ENCODE measurements around the gene AGPAT1.
A peak's percentile ranks its signal among the peaks of the same experiment; 100 is the strongest.
"Not testable (repeated sequence)": the region's sequence is repeated elsewhere in the genome, so short reads cannot be mapped to it uniquely, and the experiment has no call there.

Gene AGPAT1, protein sequence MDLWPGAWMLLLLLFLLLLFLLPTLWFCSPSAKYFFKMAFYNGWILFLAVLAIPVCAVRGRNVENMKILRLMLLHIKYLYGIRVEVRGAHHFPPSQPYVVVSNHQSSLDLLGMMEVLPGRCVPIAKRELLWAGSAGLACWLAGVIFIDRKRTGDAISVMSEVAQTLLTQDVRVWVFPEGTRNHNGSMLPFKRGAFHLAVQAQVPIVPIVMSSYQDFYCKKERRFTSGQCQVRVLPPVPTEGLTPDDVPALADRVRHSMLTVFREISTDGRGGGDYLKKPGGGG

DNA sequence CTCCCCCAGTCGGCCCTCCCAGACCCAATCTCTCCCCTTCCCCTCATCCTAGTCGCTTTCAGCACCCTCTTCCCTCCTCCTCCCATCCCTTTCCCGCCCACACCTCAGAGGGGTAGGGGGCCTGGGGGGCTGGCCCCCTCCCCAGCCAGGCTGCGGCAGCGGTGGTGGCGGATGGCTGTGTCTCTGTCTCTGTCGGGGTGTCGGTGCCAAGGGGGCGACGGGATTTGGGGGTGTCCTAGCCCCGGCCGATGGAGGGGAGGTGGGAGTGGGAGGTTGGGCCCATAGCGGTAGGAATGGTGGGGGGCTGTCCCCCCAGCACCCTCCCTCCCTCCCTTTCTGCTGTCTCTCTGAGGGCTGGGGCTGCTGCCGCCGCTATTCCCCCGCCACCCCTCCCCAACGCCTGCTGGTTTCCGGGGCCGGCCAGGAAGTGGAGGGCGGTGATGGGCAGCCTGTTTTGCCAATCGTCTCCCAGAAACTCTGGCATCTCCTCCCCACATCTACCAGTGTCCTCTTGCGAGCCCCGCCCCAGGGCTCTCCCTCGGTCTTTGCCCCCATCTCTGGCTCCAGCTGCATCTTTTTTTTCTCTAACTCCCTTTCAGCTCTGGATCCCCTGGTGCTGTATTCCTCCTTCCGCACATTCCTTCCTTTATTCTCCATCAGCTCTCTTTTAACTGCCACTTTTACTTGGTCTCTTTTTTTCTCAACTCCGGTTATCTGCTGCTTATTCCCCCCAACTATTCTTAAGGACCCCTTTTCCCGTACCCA lies at the start of gene AGPAT1:
TSS of gene AGPAT1 (minus strand) at position 374 of the 765 bp plus-strand sequence. CDS start 4,588 bp downstream, outside the sequence.
- DNase-seq (ENCODE audit: low read depth): peak; percentile 94

DNA sequence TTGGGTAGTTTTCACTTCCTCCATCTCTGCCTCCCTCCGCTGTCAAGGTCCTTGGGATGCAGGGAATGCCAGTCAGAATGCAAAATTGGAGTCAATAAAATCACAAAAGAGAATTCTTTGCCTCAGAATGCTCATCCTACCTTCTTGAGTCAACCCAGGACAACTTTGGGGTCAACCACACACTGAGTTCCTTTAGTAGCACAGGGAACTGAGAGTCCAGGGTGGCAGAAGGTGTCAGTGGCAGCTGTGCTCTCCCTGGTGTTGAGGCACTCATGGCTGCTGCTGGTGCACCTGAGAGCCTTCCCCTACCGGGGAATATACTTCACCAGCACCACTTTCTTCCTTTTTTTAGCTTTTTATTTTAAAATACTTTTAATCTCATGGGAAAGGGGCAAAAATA lies 48.8 kb upstream of the AGPAT1 start:
- DNase-seq (ENCODE audit: low read depth): no peak

DNA sequence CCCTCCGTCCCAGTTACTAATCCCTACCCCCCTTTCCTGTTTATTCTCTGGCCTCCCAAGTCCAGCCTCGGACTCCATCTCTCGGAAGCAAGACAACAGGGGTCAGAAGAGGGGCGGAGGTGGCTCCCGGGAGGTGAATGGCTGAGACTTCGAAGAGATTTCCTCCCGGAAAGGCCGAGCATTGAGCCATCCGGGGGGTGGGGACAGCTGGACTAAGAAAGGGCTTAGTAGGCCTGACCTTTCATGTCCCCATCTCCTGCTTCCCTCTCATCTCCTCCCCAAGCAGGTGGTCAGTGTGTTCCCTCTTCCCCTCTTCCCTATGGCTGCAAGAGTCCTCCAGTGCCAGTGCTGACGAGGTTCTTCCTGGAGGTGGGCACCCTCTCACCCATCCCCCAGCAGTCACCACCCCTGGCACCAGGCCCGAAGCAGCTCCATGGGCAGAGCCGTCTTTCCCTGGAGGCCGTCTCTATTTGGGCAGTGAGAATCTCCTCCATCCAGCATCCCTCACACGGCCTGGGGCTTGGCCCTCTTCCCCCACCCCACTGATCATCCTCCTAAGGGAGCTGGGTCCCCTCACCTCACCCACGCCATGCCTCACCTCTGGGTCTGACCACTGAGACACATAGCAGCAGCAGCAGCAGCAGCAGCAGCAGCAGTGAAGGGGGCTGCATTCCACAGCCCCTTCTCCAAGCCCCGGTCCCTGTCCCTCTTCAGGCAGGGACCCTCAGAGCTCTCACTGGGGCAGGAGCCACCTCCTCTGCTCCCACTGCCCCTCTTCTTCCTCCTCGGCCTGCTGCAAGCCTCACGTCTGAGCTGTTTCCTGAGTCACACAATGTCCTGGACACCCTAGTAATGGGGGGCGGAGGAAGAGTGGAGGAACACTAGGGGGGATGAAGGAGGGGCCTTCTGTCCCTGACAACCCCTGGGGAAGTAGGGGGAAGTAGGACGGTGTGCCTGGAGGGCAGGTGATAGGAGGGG lies 47.7 kb upstream of the AGPAT1 start, which contains the start of gene NOTCH4:
TSS of gene NOTCH4 (minus strand) at position 810 of the 978 bp plus-strand sequence. CDS start at position 671, 139 bp downstream.
- no peak for DNase-seq (ENCODE audit: low read depth)

DNA sequence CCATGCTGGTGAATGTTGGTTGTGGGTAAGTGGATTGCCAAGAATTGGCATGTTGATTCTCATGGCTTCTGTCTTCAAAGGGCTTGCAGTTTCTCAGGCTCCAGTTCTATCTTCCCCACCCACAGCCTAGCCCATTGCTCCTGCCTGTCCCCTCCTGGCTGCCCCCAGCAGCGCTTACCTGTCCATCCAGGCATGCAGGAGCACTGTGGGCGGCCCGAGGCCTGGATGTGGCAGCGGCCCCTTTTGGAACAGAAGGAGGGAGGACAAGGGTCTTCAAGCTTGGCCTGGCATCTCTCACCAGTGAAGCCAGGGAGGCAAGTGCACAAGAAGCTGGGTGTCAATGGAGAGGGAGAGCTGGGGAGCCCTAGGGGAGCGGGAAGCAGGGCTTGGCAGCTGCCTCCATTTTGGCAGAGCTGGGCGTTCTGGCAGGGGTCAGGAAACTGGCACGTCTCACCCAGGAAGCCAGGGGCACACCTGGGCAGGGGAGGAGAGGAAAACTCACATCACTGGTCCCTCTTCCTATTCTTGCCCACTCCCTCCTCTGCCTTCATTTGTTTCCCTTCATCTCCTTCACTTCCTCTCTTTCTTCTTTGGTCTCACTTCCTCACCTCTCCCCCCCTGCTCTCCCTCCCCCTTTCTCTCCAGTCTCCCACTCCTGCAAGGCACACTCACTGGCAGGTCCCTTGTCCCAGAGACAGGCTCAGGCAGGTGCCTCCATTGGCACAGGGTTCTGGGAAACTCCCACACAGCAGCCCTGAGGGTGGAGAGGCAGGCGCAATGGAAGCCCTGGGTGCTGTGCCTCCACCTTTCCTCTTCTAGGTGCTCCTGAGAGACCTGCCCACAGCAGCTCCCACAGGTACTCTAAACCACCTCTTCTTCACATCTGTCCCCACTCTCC lies 46.7 kb upstream of the AGPAT1 start:
- DNase-seq (ENCODE audit: low read depth): no peak

DNA sequence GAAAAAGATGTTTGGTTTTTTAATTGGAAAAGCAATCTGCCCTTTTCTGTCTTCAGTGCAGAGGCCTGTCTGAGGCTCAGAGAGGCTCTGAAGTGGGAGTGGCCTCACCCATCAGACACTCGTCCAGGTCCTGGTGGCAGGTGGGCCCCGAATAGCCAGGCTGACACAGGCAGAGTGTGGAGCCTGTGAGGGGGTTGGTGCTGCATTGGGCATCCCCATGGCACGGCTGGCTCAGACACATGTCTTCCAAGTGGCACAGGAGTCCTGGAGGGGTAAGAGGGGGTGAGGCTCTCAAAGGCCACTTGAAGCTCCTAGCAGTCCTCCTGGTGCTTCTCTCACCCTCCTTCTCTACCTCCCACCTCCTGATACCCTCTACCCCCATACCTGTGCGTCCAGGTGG lies 44.1 kb upstream of the AGPAT1 start:
- DNase-seq (ENCODE audit: low read depth): no peak

DNA sequence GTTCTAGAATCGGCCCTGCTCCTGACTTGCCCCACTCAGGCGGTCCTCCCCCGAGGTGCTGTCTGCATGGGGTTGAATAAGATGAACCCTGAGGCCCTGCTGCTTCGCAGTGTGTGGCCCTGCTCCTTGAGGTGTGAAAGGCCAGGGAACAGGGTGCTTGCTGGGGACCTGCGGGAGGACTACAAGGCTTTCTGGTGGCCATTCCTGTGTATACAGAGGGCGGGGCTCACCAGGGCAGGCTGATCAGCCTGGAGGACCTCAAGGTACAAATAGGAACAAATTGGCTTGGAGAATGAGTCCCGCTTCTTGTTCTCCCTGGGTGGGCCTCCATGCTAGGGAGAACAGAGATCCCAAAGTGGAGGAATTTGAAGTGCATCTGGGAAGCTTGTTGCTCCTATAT lies 42.3 kb upstream of the AGPAT1 start:
- DNase-seq (ENCODE audit: low read depth): no peak

DNA sequence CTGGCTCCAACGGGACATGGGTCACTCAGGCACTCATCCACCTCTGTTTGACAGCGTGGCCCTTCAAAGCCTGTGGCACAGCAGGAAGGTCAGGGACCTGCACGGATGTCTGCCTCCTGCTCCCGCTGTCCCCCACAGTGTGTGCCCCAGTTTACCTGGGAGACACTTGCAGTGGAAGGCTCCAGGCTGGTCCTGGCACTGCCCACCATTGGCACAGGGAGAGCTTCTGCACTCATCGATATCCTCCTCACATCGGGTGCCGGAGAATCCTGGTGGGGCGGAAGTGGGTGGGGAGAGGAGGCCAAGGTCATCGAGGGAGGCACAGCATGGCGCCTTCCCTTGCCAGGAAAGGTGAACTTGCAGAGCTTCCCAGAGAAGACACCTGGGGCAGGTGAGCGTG lies 41.1 kb upstream of the AGPAT1 start:
- DNase-seq (ENCODE audit: low read depth): no peak

DNA sequence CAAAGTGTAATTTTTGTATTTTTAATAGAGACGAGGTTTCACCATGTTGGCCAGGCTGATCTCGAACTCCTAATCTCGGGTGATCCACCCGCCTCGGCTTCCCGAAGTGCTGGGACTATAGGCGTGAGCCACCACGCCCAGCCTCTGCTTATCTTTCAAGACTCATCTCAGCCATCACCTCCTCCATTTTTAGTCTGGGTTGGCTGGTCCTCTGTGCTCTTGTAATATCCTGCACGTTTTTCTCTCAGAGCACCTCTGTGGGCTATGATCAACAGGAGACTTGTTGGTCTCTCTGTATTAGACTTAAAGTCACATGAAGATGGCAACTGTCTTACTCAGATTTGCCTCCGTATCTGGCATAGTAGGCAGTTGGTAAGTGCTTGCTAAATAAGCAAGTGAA lies 40.4 kb upstream of the AGPAT1 start:
- no peak for DNase-seq (ENCODE audit: low read depth)

DNA sequence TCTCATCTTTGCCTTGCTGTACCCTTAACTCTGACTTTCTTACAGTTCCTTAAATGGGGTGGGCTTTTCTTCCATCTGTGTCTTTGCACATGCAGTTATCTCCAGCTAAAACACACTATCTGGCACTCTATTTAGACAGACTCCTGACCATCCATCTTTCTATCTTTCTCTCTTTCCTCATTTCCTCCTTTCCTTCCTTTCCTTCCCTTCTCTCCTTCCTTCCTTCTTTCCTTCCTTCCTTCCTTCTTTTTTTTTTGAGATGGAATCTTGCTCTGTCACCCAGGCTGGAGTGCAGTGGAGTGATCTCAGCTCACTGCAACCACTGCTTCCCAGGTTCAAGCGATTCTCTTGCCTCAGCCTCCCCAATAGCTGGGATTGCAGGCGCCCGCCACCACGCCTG lies 39.7 kb upstream of the AGPAT1 start:
- no peak for DNase-seq (ENCODE audit: low read depth)

DNA sequence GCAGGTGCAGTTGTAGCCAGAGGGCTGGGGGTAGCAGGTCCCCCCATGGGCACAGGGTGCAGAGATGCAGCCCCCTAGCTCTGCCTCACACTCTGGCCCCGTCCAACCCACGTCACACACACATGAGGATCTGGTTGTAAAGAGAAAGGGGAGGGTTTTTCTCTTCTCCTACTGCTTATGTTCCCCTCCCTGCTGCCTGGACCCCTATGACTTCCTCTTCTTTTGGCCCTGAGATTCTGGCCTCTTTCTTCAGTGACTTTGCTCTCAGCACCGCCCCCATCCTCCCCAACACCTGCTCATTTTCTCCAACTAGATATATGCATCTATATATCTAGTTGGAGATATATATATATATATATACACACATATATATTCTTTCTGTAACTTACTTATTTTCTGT lies 38.2 kb upstream of the AGPAT1 start:
- no peak for DNase-seq (ENCODE audit: low read depth)

DNA sequence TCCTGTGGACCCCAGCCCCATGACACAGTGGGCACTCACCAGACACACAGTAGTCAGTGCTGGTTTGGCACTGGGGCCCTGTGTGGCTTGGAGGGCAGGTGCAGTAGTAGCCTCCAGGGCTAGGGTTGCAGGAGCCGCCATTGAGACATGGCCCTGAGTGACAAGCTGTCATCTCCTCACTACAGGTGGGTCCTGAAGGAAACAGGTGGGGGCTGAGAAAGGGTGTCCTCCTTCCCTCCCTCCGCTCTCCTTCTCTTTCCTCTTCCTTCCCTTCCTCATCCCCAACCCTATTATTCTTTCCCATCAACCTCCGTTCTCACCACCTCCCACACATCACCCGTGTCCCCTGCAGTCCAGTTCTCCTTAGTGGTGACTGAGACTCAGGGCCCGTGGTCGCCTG lies 37.8 kb upstream of the AGPAT1 start:
- DNase-seq (ENCODE audit: low read depth): no peak

DNA sequence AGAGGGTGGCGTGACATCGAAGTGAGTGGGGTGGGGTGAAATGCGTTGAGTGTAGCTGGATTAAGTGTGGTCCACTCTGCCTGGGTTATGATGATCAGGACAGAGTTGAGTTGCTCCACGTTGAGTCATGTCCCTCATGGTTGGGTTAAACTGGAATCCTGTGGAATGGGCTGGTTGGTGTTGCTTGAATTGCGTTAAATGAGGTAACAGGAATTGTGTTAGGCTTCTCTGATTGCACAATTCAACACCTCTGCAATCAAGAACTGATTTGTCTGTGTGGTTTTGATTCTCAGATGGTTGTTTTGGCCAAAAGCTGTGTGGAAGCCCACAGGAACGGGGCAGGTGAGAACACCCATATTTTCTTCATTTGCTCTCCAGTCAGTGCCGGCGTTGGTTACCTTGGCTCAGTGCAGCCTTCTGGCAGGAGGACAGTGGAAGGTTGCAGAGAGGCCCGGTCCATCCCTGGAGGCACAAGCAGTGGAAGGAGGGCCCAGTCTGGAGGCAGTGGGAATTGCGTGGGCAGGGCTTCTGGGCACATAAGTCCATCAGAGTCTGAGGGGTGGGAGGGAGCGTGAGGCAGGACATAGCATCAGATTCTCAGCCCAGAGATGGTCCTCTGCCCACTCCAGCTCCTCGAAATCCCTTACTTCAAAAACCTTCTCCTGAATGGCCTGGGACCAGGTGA lies 36.3 kb upstream of the AGPAT1 start:
- no peak for DNase-seq (ENCODE audit: low read depth)

DNA sequence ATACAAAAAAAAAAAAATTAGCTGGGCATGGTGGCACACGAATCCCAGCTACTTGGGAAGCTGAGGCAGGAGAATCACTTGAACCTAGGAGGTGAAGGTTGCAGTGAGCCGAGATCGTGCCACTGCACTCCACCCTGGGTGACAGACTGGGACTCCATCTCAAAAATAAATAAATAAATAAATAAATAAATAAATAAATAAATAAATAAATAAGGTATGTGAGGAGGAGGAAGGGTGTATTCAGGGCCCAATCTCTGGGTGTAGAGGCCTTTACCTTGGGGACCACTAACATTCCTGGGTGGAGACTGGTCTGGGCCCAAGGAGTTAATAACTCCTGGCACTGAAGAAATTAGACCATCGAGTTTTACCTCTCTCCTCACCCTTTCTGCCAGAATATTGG lies 35.5 kb upstream of the AGPAT1 start:
- DNase-seq (ENCODE audit: low read depth): not testable (repeated sequence)

DNA sequence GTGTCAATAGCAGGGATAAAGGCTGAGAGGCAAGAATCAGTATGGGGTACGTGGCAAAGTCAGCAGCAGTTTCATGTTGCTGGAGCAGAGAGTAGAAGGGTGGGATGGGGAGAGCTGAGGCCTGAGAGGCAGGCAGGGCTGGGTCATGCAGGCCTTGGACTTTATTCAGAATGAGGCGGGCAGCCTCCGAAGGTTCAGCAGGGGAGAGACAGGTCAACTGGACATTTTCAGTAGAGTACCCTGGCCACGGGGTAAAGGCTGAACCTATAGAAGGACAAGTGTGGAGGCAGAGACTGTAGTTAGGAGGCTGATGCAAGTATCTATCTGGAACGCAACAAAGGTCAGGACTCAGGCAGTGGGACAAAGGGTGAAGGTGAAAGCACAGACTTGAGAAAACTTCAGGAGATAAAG lies 34.3 kb upstream of the AGPAT1 start:
- DNase-seq (ENCODE audit: low read depth): no peak

DNA sequence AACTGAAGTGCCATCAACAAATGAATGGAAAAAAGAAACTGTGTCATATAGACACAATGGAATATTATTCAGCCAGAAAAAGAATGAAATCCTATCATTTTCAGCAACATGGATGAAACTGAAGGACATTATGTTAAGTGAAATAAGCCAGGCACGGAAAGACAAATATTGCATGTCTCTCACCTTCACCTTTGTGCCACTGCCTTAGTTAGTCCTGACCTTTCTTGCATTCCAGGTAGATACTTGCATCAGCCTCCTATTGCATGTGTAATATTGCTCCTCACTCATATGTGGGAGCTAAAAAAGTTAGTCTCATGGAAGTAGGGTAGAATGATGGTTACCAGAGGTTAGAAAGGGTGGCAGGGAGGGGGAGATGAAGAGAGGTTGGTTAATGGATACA lies 33.1 kb upstream of the AGPAT1 start:
- DNase-seq (ENCODE audit: low read depth): no peak

DNA sequence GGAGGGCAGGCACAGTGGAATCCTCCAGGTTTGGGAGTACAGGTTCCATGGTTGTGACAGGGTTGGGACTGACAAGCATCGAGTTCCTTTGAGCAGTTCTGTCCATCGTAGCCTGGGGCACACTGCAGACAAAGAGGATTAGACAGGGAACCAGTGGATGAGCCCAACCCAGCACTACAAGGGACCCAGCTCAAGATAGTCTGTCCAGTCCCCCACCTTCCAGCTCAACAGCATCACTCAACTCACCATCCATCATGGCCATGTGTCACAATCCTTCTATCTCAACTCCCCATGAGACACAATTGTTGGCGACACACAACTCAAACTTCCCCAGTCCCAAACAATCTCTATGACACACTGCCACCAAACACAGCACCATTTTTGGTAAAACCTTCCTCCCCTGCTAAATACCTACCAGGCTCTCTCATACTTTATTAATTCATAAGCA lies 28.4 kb upstream of the AGPAT1 start:
- no peak for DNase-seq (ENCODE audit: low read depth)

DNA sequence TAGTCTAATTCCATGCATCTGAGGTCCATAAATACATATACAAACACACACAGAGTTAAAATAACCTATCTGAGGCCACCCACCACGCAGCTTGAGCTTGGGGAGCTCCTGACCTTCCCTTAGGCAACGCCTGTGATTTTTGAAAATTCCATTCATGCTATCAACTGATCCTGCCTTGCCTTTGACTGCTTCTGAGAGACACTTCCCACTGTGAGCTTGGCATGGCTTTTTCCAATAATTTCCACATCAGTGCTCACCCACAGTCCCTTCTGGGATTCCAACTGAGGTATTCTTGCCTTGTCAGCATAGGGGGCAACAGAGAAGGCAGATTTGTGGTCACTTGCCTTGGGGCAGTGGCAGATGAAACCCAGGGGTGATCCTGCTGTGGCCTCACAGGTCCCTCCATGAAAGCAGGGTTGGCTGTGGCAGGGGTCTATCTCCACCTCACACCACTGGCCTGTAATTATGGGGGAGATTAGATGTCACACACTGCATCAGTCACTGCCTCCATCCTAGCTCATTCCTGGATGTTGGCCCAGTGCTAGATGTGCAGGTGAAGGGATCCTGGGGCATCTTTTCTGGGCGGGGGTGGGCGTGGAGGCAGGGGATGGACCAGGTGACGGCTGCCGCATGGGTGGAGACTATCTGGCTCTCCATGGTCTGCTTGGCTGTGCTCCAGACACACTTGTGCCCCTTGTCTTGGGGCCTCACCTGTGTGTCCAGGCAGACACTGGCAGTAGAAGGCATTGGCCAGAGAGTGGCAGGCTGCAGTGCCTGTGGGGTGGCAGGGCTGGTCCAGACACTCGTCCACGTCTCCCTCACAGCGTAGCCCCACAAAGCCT lies 27.8 kb upstream of the AGPAT1 start:
- no peak for DNase-seq (ENCODE audit: low read depth)

DNA sequence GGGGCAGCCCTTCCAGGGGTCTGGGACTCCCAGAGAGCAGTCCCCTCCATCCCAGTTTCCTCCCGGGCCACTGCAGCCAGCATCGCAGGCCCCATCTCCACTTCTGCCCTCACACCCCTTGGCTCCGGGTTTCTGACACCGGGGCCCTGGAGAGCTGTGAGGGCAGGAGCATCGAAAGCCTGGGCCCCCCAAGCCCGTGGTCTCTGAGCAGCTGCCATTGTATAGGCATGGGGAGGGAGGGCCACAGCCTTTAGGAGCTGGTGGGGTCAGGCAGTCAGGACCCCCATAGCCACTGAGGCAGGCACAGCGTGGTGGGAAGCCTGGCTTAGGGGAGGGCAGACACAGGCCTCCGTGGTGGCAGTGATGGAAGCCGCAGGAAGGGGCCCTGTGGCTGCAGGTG lies 26.3 kb upstream of the AGPAT1 start:
- no peak for DNase-seq (ENCODE audit: low read depth)

DNA sequence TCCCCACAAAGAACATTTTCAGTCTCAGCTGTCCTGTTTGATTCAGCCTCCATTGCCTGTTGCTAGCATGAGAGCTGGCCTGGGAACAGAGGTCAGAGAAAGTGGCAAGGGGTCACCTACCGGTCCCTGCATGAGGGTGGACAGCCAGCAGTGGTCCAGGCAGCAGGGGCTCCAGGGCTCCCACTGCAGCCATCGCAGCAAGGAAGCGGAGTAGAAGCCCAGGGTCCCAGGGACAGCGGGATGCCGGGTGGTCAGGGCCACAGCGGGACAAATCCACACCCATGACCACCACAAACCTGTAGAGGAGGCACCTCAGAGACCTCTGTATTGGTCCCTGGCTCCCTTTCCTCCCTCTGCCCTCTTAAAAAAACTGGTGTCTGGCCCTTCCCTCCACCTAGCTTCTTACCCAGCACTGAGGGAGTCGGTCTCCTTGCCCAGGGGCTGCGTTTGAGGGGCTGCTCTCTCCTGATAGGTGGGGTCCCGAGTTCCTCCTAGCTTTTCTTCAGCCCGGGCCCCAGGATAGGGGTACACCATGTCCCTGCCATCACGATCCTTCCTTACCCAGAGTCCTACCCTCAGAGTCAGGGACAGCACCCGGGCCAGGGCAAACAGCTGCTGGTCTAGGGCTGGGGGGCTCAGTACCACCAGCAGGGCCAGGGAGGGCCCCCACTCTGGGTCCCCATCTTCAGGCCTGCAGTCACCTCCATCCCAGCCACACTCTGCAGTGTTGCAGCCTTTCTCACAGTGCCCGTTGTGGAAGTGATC lies 25.0 kb upstream of the AGPAT1 start:
- no peak for DNase-seq (ENCODE audit: low read depth)

Data from stimulated activated CD8-positive, alpha-beta memory T cell treated with anti-CD3 and anti-CD28 coated beads, Interleukin-12 subunit alpha, Interleukin-12 subunit beta, amount 100 ng/mL, for 4 hours (primary cell).